Measurements from ENCODE around the gene VSIR. TPM values are rescaled to one million over a fixed set of nuclear protein-coding genes. Genes with fewer than 3 reads are reported as not detected.

Gene VSIR
- total and polyA plus RNA-seq, 7 donors: 12.0 to 73.1 (median 40.2) TPM

- H3K9me3 ChIP-seq: no peaks in the 10 kb centered on the region
- intact Hi-C loops (cut with DNase I): loop anchor here (5.0 kb wide), 4 partner anchors 109 to 494 kb away; partner anchors contain the start of genes CDH23 and SLC29A3
- no peak overlapping the region for H3K4me3 ChIP-seq
- 82 to 86% methylated on average over 19 of the region's 19 CpGs for WGBS, 2 donors
- H3K27ac ChIP-seq: no peak overlapping the region
- H3K36me3 ChIP-seq: peaks cover 0 to 15% (median 10%) of the 10 kb centered on the region in 4 donors
- DNase-seq: no peak
- peaks cover 0 to 10% (median 6%) of the 10 kb centered on the region in 4 donors for H3K4me1 ChIP-seq
- peaks cover 0 to 16% (median 0%) of the 10 kb centered on the region in 3 donors for H3K27me3 ChIP-seq
- TF ChIP-seq CTCF (IDR thresholded peaks at IDR 0.05) (no peak), EP300 (IDR thresholded peaks at IDR 0.05) (no peak), POLR2A (IDR thresholded peaks at IDR 0.05) (no peak), POLR2AphosphoS5 (IDR thresholded peaks at IDR 0.05) (no peak)
Observed at GRCh38 chr10:71811351-71811750, 38.0 kb upstream of the VSIR start.

DNA sequence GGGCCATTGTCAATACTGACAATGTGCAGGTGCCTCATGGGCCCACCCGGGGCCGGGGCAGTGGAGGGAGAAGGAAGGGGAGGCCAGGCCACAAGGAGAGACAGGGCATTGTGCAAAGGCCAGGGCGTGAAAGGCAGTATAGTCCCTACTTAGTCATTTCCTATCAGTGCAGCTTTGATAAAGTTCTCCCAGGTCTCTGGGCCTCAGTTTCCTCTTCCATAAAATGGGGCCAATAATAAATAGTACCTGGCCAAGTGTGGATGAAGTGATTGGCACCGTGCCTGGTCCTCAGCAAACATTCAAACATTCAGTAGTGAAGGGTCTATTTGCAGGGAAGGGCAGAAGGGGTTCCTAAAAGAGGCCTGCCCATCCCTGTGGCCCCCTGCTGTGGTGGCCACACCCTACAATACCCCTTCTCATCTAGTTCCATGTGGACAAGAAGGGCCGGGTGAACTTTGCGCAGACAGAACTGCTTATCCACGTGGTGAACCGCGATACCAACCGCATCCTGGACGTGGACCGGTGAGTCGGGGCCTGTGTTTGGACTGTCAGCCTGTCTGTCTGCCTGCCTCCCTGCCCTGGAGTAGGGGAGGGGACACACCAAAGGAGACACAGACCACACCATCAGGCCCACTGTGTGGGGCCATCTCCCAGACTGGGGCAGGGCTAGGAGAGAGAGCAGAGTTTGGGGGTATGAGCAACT is 36.9 kb upstream of the VSIR start:
- TF ChIP-seq POLR2A (IDR thresholded peaks at IDR 0.05) (no peak), CTCF (IDR thresholded peaks at IDR 0.05) (no peak), EP300 (IDR thresholded peaks at IDR 0.05) (no peak), POLR2AphosphoS5 (IDR thresholded peaks at IDR 0.05) (no peak)
- H3K9me3 ChIP-seq: no peaks in the 10 kb centered on the region
- H3K4me3 ChIP-seq: no peak overlapping the region
- intact Hi-C loops (cut with DNase I): loop anchor here (5.0 kb wide), 4 partner anchors 108 to 493 kb away; partner anchors contain the start of genes CDH23 and SLC29A3
- WGBS, 2 donors: 62 to 83% methylated on average over 13 of the region's 13 CpGs
- H3K27ac ChIP-seq: no peak overlapping the region
- H3K36me3 ChIP-seq: peaks cover 0 to 4% (median under 1%) of the 10 kb centered on the region in 4 donors
- H3K27me3 ChIP-seq: peaks cover 0 to 21% (median 0%) of the 10 kb centered on the region in 3 donors
- DNase-seq: no peak
- H3K4me1 ChIP-seq: peaks cover 0 to 10% (median 6%) of the 10 kb centered on the region in 4 donors

DNA sequence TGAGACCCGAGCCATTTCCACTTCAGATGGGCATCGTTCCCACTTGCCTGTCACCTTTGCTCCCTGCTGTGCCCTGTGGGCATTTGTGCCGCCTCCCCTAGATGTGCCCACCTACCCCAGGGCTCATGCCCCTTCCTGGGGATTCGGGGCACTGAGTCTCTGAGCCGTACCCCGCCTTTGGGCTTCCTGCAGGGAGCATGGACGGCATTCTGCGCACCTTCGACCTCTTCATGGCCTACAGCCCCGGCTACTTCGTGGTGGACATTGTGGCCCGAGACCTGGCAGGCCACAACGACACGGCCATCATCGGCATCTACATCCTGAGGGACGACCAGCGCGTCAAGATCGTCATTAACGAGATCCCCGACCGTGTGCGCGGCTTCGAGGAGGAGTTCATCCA is 36.3 kb upstream of the VSIR start:
- intact Hi-C loops (cut with DNase I): loop anchor here (5.0 kb wide), 4 partner anchors 107 to 492 kb away; partner anchors contain the start of genes CDH23 and SLC29A3
- 91 to 94% methylated on average over 25 of the region's 25 CpGs for WGBS, 2 donors
- DNase-seq: no peak
- Histone ChIP-seq H3K4me3 (no peak overlapping the region), H3K9me3 (no peaks in the 10 kb centered on the region), H3K36me3 (no peaks in the 10 kb centered on the region), H3K27me3 (peaks cover 0 to 21% (median 0%) of the 10 kb centered on the region in 3 donors), H3K4me1 (peaks cover 0 to 10% (median 6%) of the 10 kb centered on the region in 4 donors), H3K27ac (no peak overlapping the region)
- TF ChIP-seq EP300 (IDR thresholded peaks at IDR 0.05): no peak
- no peak for TF ChIP-seq POLR2A (IDR thresholded peaks at IDR 0.05)
- TF ChIP-seq CTCF (IDR thresholded peaks at IDR 0.05): no peak
- TF ChIP-seq POLR2AphosphoS5 (IDR thresholded peaks at IDR 0.05): no peak

DNA sequence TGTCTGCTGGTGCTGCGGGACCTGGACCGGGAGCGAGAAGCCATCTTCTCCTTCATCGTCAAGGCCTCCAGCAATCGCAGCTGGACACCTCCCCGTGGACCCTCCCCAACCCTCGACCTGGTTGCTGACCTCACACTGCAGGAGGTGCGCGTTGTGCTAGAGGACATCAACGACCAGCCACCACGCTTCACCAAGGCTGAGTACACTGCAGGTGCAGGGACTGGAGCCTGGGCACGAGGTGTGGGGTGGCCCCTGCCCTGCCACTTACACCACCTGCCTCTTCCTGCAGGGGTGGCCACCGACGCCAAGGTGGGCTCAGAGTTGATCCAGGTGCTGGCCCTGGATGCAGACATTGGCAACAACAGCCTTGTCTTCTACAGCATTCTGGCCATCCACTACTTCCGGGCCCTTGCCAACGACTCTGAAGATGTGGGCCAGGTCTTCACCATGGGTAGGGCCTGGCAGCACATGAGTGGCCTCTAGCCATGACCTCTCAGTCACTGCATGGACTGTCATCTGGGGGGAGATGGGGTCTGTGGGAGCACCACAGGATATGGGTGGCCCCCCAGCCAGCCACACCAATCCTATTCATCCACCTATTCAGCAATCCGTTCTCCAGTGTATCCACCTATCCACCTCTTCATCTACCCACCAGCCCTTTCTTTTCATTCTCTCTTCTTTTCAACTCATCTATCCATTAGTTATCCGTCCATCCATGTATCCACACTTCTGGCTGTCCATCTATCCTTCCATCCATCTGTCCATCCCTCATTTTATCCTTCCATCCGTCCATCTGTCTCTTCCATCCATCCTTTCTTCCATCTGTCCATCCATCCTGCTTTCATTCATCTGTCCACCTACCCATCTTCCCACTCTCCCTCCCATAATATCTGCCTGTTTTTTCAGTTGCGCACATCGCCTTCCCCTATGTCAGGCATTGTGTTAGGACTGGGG is 34.5 kb upstream of the VSIR start:
- intact Hi-C loops (cut with DNase I): no loop called here
- no peak for DNase-seq
- H3K27me3 ChIP-seq: peaks cover 0 to 21% (median 0%) of the 10 kb centered on the region in 3 donors
- no peak for TF ChIP-seq POLR2A (IDR thresholded peaks at IDR 0.05)
- H3K4me3 ChIP-seq: no peak overlapping the region
- no peaks in the 10 kb centered on the region for H3K36me3 ChIP-seq
- 91 to 92% methylated on average over 21 of the region's 21 CpGs for WGBS, 2 donors
- peaks cover 0 to 10% (median 6%) of the 10 kb centered on the region in 4 donors for H3K4me1 ChIP-seq
- H3K27ac ChIP-seq: no peak overlapping the region
- H3K9me3 ChIP-seq: no peaks in the 10 kb centered on the region
